SK-N-MC (cell line): Measurements from ENCODE around the gene CPLX1.

Experiments used
- EZH2 ChIP-seq: fragments of 200-600 bp; sonication (generic); IDR thresholded peaks from one replicate; pipeline ENCODE4 v1.6.1; 2017; ENCODE audit warnings: antibody characterized with exemption
- FOXP2 ChIP-seq: optimal IDR thresholded peaks from 2 replicates; pipeline ENCODE3; 2011; ENCODE audit warnings: mild to moderate bottlenecking, moderate library complexity; ENCODE audit not compliant: insufficient read depth; ENCODE audit errors: extremely low read length, control extremely low read depth
- POLR2AphosphoS5 ChIP-seq: IDR thresholded peaks from 2 replicates; pipeline ENCODE4 v1.6.1; 2012; ENCODE audit warnings: mild to moderate bottlenecking, low read depth, low read length, borderline replicate concordance

- TF ChIP-seq POLR2AphosphoS5, result no peak
- TF ChIP-seq EZH2, result no peak
- no peak for TF ChIP-seq FOXP2
Observed at GRCh38 chr4:754221-755120, 71.5 kb downstream of the CPLX1 start.
